Mesenchymal stem cell (in vitro differentiated cells and primary cell): ENCODE data around the gene URB2.

Experiments
- DNase-seq: peaks from one replicate; pipeline ENCODE4 v3.0.0-alpha.2; 2013
- H2AFZ ChIP-seq: one replicate; pipeline ENCODE4 v1.6.1; 2013; ENCODE audit warnings: low read depth, mild to moderate bottlenecking, control low read depth, inconsistent platforms, low read length, moderate library complexity
- H2AK5ac ChIP-seq: 2 replicates; pipeline ENCODE4 v1.6.1; 2013; ENCODE audit warnings: low read length, moderate library complexity, mild to moderate bottlenecking, inconsistent platforms; ENCODE audit not compliant: severe bottlenecking
- H2BK120ac ChIP-seq: one replicate; pipeline ENCODE4 v1.6.1; 2013; ENCODE audit warnings: low read depth, mild to moderate bottlenecking, inconsistent platforms, low read length, moderate library complexity
- H2BK12ac ChIP-seq, 2 experiments: one replicate each; pipeline ENCODE4 v1.6.1; 2013; ENCODE audit warnings: inconsistent platforms in 2 of 2, low read length in 2 of 2, mild to moderate bottlenecking in 2 of 2, moderate library complexity in 2 of 2, control low read depth in 1 of 2
- H2BK15ac ChIP-seq: one replicate; pipeline ENCODE4 v1.6.1; 2013; ENCODE audit warnings: mild to moderate bottlenecking, low read depth, inconsistent platforms; ENCODE audit not compliant: poor library complexity, severe bottlenecking
- H2BK5ac ChIP-seq: 2 replicates; pipeline ENCODE4 v1.6.1; 2013; ENCODE audit warnings: low read depth, mild to moderate bottlenecking, low read length, control low read depth, inconsistent platforms; ENCODE audit not compliant: poor library complexity, severe bottlenecking
- H3K14ac ChIP-seq, 2 experiments: one replicate each; pipeline ENCODE4 v1.6.1; 2013; ENCODE audit warnings: inconsistent platforms in 2 of 2, low read length in 2 of 2, control low read depth in 1 of 2, mild to moderate bottlenecking in 1 of 2, moderate library complexity in 1 of 2
- H3K18ac ChIP-seq, 2 experiments: one replicate each; pipeline ENCODE4 v1.6.1; 2013; ENCODE audit warnings: inconsistent platforms in 2 of 2, low read length in 2 of 2, control low read depth in 1 of 2, low read depth in 1 of 2, mild to moderate bottlenecking in 1 of 2
- H3K23ac ChIP-seq, 2 experiments: one replicate each; pipeline ENCODE4 v1.6.1; 2013; ENCODE audit warnings: inconsistent platforms in 2 of 2, low read length in 2 of 2, mild to moderate bottlenecking in 2 of 2, moderate library complexity in 2 of 2, control low read depth in 1 of 2
- H3K27ac ChIP-seq: 2 replicates; pipeline ENCODE4 v1.5.1; 2013; ENCODE audit warnings: mild to moderate bottlenecking, moderate library complexity, low read length, control low read depth, inconsistent platforms; ENCODE audit not compliant: poor library complexity, severe bottlenecking
- H3K27me3 ChIP-seq, 2 experiments: 2 replicates each; pipeline versions ENCODE4 v1.6.1 to v1.7.0; 2013; ENCODE audit warnings: low read length in 2 of 2, mild to moderate bottlenecking in 2 of 2, moderate library complexity in 2 of 2, control low read depth in 1 of 2, inconsistent platforms in 1 of 2; ENCODE audit not compliant: control insufficient read depth in 1 of 2, insufficient read depth in 1 of 2
- H3K36me3 ChIP-seq, 2 experiments: 2 replicates each; pipeline versions ENCODE4 v1.6.1 to v1.7.0; 2013; ENCODE audit warnings: low read length in 2 of 2, control low read depth in 1 of 2, inconsistent platforms in 1 of 2, low read depth in 1 of 2, mild to moderate bottlenecking in 1 of 2; ENCODE audit not compliant: insufficient read depth in 2 of 2, control insufficient read depth in 1 of 2
- H3K4ac ChIP-seq, 2 experiments: one replicate each; pipeline ENCODE4 v1.6.1; 2013; ENCODE audit warnings: inconsistent platforms in 2 of 2, low read length in 2 of 2, mild to moderate bottlenecking in 2 of 2, moderate library complexity in 2 of 2, control low read depth in 1 of 2, low read depth in 1 of 2
- H3K4me1 ChIP-seq: 2 replicates; pipeline ENCODE4 v1.6.1; 2013; ENCODE audit warnings: low read depth, low read length, control low read depth; ENCODE audit not compliant: control insufficient read depth, insufficient read depth
- H3K4me2 ChIP-seq: 2 replicates; pipeline ENCODE4 v1.6.1; 2013; ENCODE audit warnings: low read length, mild to moderate bottlenecking, inconsistent platforms; ENCODE audit not compliant: poor library complexity, severe bottlenecking
- H3K4me3 ChIP-seq, 2 experiments: 2 replicates each; pipeline versions ENCODE4 v1.5.1 to v1.7.0; 2013; ENCODE audit warnings: low read length in 2 of 2, mild to moderate bottlenecking in 2 of 2, control low read depth in 1 of 2, low read depth in 1 of 2; ENCODE audit not compliant: insufficient read depth in 1 of 2
- H3K79me1 ChIP-seq: replicated peaks from 2 replicates; pipeline ENCODE4 v1.6.1; 2013; ENCODE audit warnings: mild to moderate bottlenecking, control low read depth, low read length, inconsistent platforms; ENCODE audit not compliant: poor library complexity, severe bottlenecking
- H3K9ac ChIP-seq: 2 replicates; pipeline ENCODE4 v1.7.0; 2013; ENCODE audit warnings: mild to moderate bottlenecking, low read length, moderate library complexity
- H3K9me3 ChIP-seq: 2 replicates; pipeline ENCODE4 v1.7.0; 2013; ENCODE audit warnings: mild to moderate bottlenecking, low read length; ENCODE audit not compliant: control insufficient read depth
- H4K8ac ChIP-seq: one replicate; pipeline ENCODE4 v1.6.1; 2013; ENCODE audit warnings: inconsistent platforms, mild to moderate bottlenecking, low read length, moderate library complexity
- H4K91ac ChIP-seq: one replicate; pipeline ENCODE4 v1.6.1; 2013; ENCODE audit warnings: mild to moderate bottlenecking, low read length, inconsistent platforms
- WGBS: methylation state at CpG from one replicate; pipeline ENCODE4 v1.1.7; 2013; ENCODE audit warnings: mixed read lengths; 5-methylcytosine and 5-hydroxymethylcytosine counted together

The URB2 gene

DNA sequence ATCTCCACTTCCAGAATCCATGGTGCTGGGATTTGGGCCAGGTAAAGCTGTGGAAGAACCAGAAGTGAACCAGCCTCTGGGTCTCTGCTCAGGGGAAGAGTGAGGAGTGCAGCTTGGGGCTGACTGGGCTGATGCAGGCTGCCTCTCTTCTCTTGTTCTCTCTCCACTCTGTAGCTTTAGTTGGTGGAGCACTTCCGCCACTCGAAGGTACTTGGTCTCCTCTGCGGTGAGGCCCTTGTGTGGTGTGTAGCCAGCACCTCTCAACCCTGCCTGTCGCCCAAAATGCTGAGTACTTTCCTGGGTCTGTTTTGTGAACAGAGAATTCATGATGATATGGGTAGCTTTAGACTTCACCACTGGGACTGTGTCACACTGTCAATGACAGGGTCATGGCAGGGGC is 63.2 kb downstream of the URB2 start:
- Histone ChIP-seq H3K27ac (no peak overlapping the region), H3K4me3 (no peak overlapping the region), H3K4me1 (peaks cover 11% of the 10 kb centered on the region), H3K9ac (no peak overlapping the region), H3K18ac (no peak overlapping the region), H2AFZ (no peak overlapping the region), H3K14ac (no peak overlapping the region), H3K36me3 (no peaks in the 10 kb centered on the region), H3K23ac (no peak overlapping the region), H2BK15ac (no peak overlapping the region), H2BK5ac (no peak overlapping the region), H3K4ac (no peak overlapping the region), H3K9me3 (peaks cover 18% of the 10 kb centered on the region), H4K8ac (no peak overlapping the region), H2AK5ac (no peak overlapping the region), H3K79me1 (no peaks in the 10 kb centered on the region), H2BK12ac (no peak overlapping the region), H2BK120ac (no peak overlapping the region), H3K4me2 (no peak overlapping the region), H3K27me3 (no peaks in the 10 kb centered on the region), H4K91ac (no peak overlapping the region)
- 94% methylated on average over 4 of the region's 4 CpGs for WGBS
- DNase-seq: no peak

GRCh38 chr1:229689904-229690303 is 63.9 kb downstream of the URB2 start:
- no peak overlapping the region for H2BK12ac ChIP-seq
- H3K79me1 ChIP-seq: no peaks in the 10 kb centered on the region
- H3K27me3 ChIP-seq: no peaks in the 10 kb centered on the region
- no peak overlapping the region for H3K18ac ChIP-seq
- no peak overlapping the region for H4K91ac ChIP-seq
- H2BK5ac ChIP-seq: no peak overlapping the region
- peaks cover 16% of the 10 kb centered on the region for H3K4me1 ChIP-seq
- peaks cover 15% of the 10 kb centered on the region for H3K9me3 ChIP-seq
- no peak overlapping the region for H4K8ac ChIP-seq
- no peak overlapping the region for H3K4me3 ChIP-seq
- no peak overlapping the region for H3K4me2 ChIP-seq
- H3K4ac ChIP-seq: no peak overlapping the region
- no peak overlapping the region for H2BK15ac ChIP-seq
- H3K14ac ChIP-seq: no peak overlapping the region
- 84% methylated on average over 7 of the region's 7 CpGs for WGBS
- no peak overlapping the region for H2BK120ac ChIP-seq
- no peaks in the 10 kb centered on the region for H3K36me3 ChIP-seq
- no peak overlapping the region for H3K9ac ChIP-seq
- H2AK5ac ChIP-seq: no peak overlapping the region
- DNase-seq: no peak
- no peak overlapping the region for H3K27ac ChIP-seq
- no peak overlapping the region for H3K23ac ChIP-seq
- no peak overlapping the region for H2AFZ ChIP-seq

DNA sequence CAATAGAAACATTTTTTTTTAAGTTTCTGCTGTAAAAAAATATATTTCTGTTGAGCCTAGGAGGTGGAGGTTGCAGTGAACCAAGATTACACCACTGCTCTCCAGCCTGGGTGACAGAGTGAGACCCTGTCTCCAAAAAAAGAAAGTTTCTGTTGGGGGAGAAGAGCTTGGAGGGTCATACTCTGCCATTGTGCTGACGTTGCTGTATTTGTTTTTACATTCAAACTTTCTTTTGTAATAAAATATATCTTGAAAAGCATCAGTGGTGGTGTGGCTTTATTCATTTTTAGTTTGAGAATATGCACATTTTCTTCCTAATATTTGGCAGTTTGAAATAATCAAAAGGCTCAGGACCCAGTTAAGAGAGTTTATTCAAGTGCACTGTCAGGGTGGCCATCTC is 64.6 kb downstream of the URB2 start:
- no peak overlapping the region for H2AK5ac ChIP-seq
- H2BK5ac ChIP-seq: no peak overlapping the region
- no peak overlapping the region for H3K18ac ChIP-seq
- H2BK15ac ChIP-seq: no peak overlapping the region
- H3K9me3 ChIP-seq: peaks cover 7% of the 10 kb centered on the region
- H3K14ac ChIP-seq: no peak overlapping the region
- H3K36me3 ChIP-seq: no peaks in the 10 kb centered on the region
- H3K23ac ChIP-seq: no peak overlapping the region
- no peak overlapping the region for H3K4ac ChIP-seq
- H2BK12ac ChIP-seq: no peak overlapping the region
- H3K9ac ChIP-seq: no peak overlapping the region
- peaks cover 17% of the 10 kb centered on the region for H3K4me1 ChIP-seq
- H3K27ac ChIP-seq: no peak overlapping the region
- no peak overlapping the region for H2BK120ac ChIP-seq
- H3K79me1 ChIP-seq: no peaks in the 10 kb centered on the region
- H3K4me2 ChIP-seq: no peak overlapping the region
- no peaks in the 10 kb centered on the region for H3K27me3 ChIP-seq
- no CpG with 5 or more reads among the region's 1 CpG for WGBS
- H4K91ac ChIP-seq: no peak overlapping the region
- no peak overlapping the region for H2AFZ ChIP-seq
- no peak overlapping the region for H4K8ac ChIP-seq
- no peak for DNase-seq
- H3K4me3 ChIP-seq: no peak overlapping the region

- H2BK120ac ChIP-seq: no peak overlapping the region
- H3K18ac ChIP-seq: no peak overlapping the region
- H3K4me1 ChIP-seq: peaks cover 21% of the 10 kb centered on the region
- H3K14ac ChIP-seq: no peak overlapping the region
- DNase-seq: no peak
- H3K23ac ChIP-seq: no peak overlapping the region
- H3K4ac ChIP-seq: no peak overlapping the region
- no peak overlapping the region for H2BK15ac ChIP-seq
- no peak overlapping the region for H2BK12ac ChIP-seq
- H3K79me1 ChIP-seq: no peaks in the 10 kb centered on the region
- H3K9ac ChIP-seq: no peak overlapping the region
- no peak overlapping the region for H2AFZ ChIP-seq
- peak overlapping the region; percentile 13 for H4K8ac ChIP-seq
- H3K4me2 ChIP-seq: no peak overlapping the region
- no peak overlapping the region for H4K91ac ChIP-seq
- peak overlapping the region; percentile 66 for H2AK5ac ChIP-seq
- peaks cover under 1% of the 10 kb centered on the region for H3K9me3 ChIP-seq
- H3K27ac ChIP-seq: no peak overlapping the region
- no peaks in the 10 kb centered on the region for H3K36me3 ChIP-seq
- no peak overlapping the region for H3K4me3 ChIP-seq
- no peak overlapping the region for H2BK5ac ChIP-seq
- WGBS: 89% methylated on average over 6 of the region's 6 CpGs
- H3K27me3 ChIP-seq: no peaks in the 10 kb centered on the region
Observed at GRCh38 chr1:229691362-229691761, 65.3 kb downstream of the URB2 start.
